GM04503 (cell line): ENCODE results near the gene NLRP1.
A peak's percentile ranks its signal among the peaks of the same experiment; 100 is the strongest.

Experiments
- DNase-seq: peaks from one replicate; pipeline ENCODE4 v3.0.0-alpha.2; 2012; ENCODE audit warnings: low read depth

The NLRP1 gene

GRCh38 chr17:5557485-5557884, 26.8 kb downstream of the NLRP1 start:
- peak; percentile 25 for DNase-seq

- DNase-seq = peak; percentile 19
Measured at GRCh38 chr17:5555254-5555653, 29.1 kb downstream of the NLRP1 start.

DNA sequence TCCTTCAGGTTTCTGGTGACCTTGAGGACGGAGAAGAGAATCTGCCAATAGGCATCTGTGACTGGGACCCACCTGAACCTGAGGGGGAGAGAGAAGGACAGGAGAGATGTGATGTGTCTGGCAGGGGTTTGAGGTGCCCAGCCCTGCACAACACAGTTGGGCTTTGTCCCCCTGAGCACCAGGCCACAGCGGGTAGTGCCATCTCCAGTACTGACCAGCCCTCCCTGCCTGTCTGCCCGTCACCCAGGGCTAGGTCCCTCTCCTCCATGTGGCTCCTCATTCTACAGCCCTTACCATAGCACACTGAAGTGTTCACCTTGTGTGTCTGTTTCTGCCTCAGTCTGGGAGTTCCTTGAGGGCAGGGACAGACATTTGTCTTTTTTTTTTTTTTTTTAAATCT, 30.8 kb downstream of the NLRP1 start:
- DNase-seq = no peak

DNA sequence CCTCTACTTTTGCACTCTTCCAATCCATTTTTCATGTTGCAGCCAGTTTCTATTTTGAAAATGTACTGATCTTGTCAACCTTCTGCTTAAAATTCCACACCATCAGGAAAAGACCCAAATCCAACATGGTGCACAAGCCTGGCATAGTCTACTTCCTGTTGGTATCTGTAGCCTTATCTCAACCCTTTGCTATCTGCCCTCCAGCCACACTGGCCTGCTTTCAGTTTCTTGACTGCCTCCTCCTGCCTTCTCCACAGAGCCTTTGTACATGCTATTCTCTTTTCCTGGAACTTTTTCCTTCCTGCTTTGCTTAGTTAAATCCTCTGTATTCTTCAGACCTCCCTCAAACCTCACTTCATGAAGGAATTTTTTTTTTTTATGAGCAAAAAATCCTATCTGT, 31.5 kb downstream of the NLRP1 start:
- DNase-seq = no peak

GRCh38 chr17:5545051-5545987, 39.0 kb downstream of the NLRP1 start:
- DNase-seq = no peak

GRCh38 chr17:5544115-5544514, 40.2 kb downstream of the NLRP1 start:
- no peak for DNase-seq

GRCh38 chr17:5541610-5542202, 42.6 kb downstream of the NLRP1 start:
- DNase-seq = no peak

DNA sequence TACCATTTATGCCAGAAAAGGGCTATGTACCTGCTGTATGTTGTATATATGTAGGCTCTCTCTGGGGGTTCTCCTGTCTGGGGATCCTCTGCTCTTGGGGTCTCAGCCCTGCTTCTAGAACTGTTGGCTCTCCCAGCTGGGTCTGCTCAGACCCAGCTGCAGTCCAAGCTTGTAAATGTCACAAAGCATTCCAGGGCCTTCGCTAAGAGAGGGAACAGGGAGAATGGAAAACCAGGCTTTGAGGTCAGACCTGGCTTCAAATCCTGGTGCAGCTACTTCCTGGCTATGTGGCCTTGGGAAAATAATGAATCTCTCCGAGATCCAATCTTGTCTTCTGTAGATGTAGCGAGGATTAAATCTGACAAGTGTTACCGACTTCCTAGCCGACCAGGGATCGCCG, 44.0 kb downstream of the NLRP1 start:
- DNase-seq = no peak

- no peak for DNase-seq
Measured at GRCh38 chr17:5539286-5539685, 45.0 kb downstream of the NLRP1 start.

DNA sequence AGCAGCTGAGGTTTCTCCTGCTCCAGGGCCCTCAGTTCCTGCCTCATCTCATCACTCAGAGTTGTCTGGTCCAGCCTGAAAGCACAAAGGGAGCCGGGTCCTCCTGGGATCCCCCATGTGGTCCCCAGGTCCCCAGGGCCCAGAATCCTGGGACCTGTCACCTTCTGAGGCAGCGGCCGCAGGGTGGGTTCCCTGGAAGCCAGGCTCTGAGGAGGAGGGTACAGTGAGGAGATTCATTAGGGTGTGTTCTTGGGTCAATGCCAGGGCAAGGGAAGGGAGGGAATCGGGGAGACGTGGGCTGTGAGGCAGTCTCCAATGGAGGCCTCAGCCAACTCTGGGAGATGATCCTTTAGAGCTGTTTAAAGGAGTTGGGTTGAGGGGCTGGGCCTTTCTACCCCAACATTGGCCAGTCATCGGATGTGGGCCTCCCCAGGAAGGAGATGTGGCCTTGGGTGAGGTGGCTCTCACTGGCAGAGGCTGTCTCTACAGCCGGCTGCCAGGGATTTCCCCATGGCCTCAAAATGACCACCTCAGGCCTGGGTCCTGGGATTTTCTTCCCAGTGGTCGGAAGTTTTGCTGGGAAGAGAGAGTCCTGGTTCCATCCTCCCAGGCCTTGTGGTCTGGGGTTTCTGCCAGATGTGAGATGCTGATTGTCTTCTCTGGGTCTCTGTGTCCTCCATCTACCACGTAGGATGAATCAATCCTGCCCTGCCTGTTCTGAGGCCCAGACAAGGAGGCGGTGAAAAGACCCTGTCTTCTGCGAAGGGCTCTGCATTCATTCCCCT, 47.3 kb downstream of the NLRP1 start:
- DNase-seq = no peak

DNA sequence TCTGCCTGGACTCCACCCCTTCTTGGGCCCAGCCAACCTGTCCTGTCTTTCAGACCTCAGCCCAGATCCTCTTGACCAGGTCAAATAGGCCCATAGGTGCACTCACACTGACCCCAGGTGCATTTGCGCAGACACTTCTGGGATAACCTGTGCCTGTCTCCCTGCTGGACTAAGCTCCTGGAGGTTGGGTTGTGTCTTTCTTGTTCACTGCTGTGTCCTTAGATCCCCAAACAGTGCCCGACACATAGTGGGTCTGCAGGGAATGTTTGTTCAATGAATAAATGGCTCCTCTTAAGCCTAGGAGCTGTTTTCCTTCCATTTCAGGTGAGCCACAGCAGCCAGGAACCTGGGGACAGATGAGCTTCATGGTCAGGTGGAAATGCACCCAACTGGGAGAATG, 48.9 kb downstream of the NLRP1 start:
- no peak for DNase-seq

GRCh38 chr17:5533486-5534315, 50.6 kb downstream of the NLRP1 start:
- no peak for DNase-seq

- DNase-seq = no peak
Measured at GRCh38 chr17:5532581-5532980, 51.7 kb downstream of the NLRP1 start.

- DNase-seq = no peak
Measured at GRCh38 chr17:5531085-5531418, 53.3 kb downstream of the NLRP1 start.

GRCh38 chr17:5530265-5531084, 53.8 kb downstream of the NLRP1 start:
- DNase-seq = no peak

GRCh38 chr17:5527601-5528250, 56.6 kb downstream of the NLRP1 start:
- no peak for DNase-seq

GRCh38 chr17:5526821-5527598, 57.3 kb downstream of the NLRP1 start:
- DNase-seq = peak; percentile 96

DNA sequence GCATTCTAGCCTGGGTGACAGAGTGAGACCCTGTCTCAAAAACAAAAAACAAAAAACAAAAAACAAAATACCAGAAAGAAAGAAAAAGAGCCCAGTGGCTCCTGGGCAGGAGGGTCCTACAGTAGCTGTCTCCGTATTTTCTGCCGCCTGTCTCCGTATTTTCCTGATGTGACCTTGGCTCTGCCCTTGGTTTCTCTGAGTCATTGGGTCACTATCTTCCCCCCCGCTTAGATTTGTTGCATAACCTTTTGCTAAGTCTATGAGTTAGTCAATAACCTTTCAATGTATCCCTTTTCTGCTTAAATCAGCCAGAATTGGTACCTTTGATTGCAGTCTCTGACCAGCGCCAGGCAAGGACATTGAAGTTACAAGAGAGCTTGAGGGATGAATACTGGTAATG, 61.1 kb downstream of the NLRP1 start:
- no peak for DNase-seq

DNA sequence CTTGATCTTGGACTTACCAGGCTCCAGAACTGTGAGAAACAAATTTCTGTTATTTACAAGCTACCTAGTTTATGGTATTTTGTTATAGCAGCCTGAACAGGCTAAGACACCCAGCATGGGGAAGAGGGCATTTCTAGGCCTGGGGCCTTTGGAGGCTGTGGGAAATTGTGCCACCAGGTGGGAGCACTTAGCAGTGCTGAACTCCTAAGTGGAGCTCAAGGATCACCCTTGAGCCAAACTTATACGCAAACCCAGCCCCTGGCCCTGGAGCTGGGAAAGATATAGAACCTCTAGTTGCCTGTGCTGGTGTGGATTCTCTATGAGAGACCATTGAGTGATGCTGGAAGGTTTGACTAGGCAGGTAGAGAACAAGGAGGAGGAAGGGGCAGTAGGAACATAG, 61.8 kb downstream of the NLRP1 start:
- DNase-seq = no peak
